H54 (cell line): Measurements from ENCODE around the gene GAR1.
A peak's percentile ranks its signal among the peaks of the same experiment; 100 is the strongest.
"Not testable (repeated sequence)": the region's sequence is repeated elsewhere in the genome, so short reads cannot be mapped to it uniquely, and the experiment has no call there.

Source experiments
- DNase-seq: peaks from one replicate; pipeline ENCODE4 v3.0.0; 2011; ENCODE audit warnings: low spot score, mixed read lengths; ENCODE audit not compliant: insufficient read length
- FAIRE-seq: peaks from 3 replicates; lab custom pipeline; 2011; peaks lifted over from hg19 to GRCh38; lab: Jason Lieb, UNC
- POLR2A ChIP-seq: IDR thresholded peaks from 2 replicates; pipeline ENCODE4 v1.6.1; 2011; ENCODE audit warnings: low read depth, mild to moderate bottlenecking, low read length

GAR1 gene

DNA sequence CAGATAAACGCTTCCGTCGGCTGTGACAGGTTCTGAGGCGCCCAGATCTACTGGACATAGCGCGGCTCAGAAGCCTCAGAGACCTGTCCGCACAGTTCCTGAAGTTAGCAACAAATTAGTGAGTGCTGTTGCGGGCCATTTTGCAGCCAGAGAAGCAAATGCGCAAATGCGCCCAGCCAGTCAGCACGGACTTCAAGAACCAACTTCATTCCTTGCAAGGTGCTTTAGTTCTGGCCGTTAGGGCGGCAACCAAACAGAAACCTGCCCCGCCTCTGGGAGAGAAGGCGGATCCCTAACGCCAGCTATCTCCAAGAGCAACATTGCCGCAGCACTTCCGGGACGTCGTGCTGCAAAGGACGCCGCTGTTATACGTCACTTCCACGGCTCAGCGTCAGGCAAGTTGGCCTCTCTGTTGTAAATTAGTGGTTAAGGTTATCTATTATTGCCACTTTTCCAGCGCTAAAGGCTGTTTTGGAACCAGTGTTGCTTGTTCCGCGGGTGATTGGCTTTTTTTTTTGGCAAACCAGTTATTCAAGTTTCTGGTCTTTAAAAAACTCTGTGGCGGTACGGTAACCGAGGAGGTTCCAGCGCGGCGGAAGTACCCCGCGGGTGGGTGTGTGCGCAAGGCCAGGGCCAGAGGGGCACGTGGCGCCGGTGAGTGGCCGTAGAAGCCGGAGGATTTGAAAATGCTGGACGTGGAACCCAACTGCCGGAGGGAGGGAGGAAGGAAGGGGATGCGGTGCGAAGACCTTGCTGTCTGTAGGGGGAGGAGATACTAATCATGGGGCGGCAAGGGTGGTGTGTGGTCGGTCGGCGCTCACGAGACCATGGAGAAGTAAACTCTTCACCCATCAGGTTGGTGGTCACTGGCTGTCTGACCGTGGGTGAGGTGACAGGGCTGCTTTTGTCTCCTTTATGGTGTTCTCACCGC is at the start of gene GAR1:
Gene GAR1, plus strand, starts transcription at position 612 of the 931 bp plus-strand sequence. CDS start 403 bp downstream, outside the sequence.
- FAIRE-seq (peak; percentile 95), DNase-seq (peak; percentile 72)
- TF ChIP-seq POLR2A, result peak; percentile 35; the same call in 1 of the 2 replicates

DNA sequence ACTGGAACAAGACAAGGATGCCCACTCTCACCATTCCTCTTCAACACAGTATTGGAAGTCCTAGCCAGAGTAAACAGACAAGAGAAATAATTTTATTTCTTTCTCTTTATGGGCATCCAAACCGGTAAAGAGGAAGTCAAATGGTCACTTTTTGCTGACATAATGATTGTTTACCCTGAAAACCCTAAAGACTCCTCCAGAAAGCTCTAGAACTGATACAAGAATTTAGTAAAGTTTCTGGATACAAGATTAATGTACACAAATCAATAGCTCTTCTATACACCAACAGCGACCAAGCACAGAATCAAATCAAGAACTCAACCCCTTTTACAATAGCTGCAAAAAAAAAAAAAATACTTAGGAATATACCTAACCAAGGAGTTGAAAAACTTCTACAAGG is 33.5 kb upstream of the GAR1 start:
- not testable (repeated sequence) for FAIRE-seq, DNase-seq

- no peak for TF ChIP-seq POLR2A
- no peak for FAIRE-seq
- no peak for DNase-seq
Observed at GRCh38 chr4:109786846-109787245, 28.7 kb upstream of the GAR1 start.

DNA sequence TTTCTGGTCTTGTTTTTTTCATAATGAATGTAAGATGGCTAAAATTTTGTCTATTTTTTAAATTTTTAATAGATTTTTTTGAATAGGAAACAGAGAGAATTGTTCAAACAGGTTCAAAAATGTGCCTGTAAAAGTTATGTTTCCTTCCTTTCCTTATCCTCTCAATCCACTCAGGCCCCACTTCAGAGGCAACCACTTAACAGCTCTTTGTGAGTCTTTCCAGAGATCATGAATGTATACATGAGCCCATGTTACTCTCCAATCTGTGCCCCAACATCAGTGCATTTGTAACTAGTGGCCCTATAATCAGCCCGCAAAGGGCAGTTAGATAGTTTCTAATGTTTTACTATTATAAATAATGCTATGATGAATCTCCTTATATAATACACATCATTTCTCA is 27.8 kb upstream of the GAR1 start:
- DNase-seq (no peak), FAIRE-seq (no peak)
- TF ChIP-seq POLR2A, result no peak

GRCh38 chr4:109795059-109795458 is 20.5 kb upstream of the GAR1 start:
- no peak for TF ChIP-seq POLR2A
- DNase-seq (no peak), FAIRE-seq (no peak)

GRCh38 chr4:109798866-109799265 is 16.7 kb upstream of the GAR1 start:
- no peak for TF ChIP-seq POLR2A
- no peak for FAIRE-seq
- DNase-seq, result no peak

DNA sequence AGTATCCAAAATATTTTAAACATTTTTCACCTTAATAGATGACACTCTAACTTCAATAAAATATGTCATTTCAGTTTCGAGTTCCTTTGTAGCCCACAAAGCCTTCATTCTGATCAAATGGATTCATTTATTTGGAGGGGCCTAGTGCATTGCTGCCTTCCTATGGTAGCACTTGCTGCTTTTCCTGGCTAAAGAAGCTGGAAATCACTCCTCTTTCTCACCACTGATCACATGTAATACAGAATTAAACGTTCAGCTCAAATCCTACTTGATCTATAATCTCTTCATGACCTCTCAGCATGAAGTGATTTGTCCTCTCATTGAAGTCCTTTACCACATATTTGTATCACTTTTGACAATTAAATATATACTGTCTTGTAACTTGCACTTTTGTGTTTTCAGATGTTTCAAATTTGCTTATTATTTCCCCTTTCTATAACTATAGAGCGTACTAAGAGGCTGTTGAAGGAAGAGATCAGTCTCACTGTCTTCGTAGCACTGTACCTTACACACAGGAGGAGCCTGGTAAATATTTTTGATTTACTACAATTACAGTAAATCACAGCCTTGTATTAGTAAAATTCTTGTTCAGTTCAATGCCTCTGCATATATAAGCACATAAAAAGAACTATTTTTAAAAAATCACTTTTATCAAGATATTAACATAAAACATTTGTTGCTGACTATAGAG is 14.3 kb upstream of the GAR1 start:
- no peak for FAIRE-seq
- no peak for DNase-seq
- TF ChIP-seq POLR2A, result no peak

GRCh38 chr4:109801895-109802319 is 13.7 kb upstream of the GAR1 start, which contains the start of gene CFI:
CFI (minus strand) TSS chr4:109801999; CDS start chr4:109801971, 28 bp downstream.
- DNase-seq (no peak), FAIRE-seq (no peak)
- TF ChIP-seq POLR2A, result no peak

DNA sequence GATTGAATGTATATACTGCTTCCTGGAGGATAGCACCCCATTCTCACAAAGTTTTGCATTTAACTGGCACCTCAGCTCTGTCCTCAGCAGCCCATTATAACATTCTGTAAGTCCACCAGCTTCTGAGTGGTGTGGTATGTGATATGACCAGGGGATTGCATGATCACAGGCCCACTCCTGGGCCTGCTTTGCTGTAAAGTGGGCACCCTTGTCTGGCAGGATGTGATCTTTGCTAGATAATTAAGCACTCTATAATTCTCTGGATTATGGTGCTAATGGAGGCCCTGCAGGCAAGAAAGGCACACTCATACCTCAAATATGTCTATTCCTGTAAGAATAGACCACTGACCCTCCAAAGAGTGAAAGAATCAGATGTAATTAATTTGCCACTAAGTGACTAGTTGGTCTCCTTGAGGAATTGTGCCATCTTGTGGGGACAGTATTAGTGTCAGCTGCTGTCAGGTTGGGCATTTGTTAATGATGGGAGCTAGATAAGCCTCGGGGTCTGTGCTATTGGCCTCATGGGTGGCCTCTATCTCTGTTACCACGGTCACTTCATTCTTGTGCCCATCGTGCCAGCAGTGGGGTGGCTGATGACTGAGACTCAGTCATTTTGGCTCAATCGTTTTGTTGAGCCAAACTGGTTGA is 11.5 kb upstream of the GAR1 start:
- no peak for TF ChIP-seq POLR2A
- FAIRE-seq (no peak), DNase-seq (no peak)

- TF ChIP-seq POLR2A, result no peak
- no peak for DNase-seq
- FAIRE-seq, result no peak
Observed at GRCh38 chr4:109809655-109810054, 5.9 kb upstream of the GAR1 start.

DNA sequence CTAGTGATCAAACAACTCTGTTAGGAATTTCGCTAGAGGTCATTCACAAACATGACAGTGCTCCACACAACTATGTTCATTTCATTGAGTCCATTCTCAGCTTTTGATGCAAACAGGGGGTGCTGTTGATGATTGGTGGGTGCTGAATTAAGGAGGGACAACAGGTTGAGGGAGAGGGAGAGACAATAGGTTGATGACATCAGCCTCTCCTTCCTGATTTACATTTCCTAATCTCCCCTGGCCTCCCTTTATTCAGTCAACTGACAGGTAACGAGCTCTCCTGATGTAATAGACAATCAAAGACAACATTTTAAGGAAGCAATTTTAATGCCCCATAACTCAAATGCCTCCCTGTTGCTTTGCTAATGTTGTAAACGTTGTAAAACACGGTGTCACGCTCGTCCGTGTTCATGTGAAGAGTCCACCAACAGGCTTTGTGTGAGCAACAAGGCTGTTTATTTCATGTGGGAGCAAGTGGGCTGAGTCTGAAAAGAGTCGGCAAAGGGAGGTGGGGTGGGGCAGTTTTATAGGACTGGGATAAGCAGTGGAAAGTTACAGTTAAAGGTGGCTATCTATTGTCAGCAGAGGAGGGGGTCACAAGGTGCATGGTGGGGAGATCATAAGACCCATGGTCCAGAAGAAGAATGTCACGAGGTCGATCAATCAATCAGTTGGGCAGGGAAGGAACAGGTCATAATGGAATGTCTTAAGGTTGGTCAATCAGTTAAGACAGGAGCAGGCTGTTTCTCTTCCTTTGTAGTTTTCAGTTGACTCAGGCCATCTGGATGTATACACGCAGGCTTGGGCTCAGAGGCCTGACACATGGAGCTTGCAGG is 4.8 kb upstream of the GAR1 start:
- TF ChIP-seq POLR2A, result no peak
- no peak for FAIRE-seq
- DNase-seq, result no peak

GRCh38 chr4:109811707-109812106 is 3.9 kb upstream of the GAR1 start:
- FAIRE-seq (no peak), DNase-seq (no peak)
- TF ChIP-seq POLR2A, result no peak

DNA sequence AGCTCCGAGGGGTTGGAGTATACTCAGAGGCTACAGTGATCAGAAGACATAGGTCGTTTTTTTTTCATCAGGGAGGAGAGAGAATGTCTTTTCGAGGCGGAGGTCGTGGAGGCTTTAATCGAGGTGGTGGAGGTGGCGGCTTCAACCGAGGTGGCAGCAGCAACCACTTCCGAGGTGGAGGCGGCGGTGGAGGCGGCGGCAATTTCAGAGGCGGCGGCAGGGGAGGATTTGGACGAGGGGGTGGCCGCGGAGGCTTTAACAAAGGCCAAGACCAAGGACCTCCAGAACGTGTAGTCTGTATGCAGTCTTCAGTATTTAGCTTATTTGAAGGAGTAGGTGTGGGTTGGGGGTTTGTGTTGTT is 500 bp downstream of the GAR1 start:
- TF ChIP-seq POLR2A, result no peak
- no peak for FAIRE-seq
- no peak for DNase-seq

DNA sequence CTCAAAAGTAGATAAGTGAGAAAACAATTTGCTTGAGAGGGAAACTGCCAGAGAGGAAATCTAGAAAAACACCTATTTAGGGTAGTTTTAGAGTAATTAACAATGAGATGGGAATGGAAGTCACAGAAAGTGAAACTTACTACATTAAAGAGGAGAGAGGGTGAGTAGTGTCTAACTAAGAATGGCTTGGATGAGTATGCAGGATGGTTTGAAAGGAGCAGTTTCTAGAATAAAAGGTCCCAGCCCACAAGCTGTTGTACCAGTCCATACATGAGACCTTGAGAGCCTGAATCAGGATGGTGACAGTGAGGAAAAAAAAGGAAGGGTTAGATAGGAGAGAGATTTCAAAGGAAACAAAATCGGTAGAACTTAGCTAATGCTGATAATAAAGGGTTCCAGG is 1.3 kb downstream of the GAR1 start:
- TF ChIP-seq POLR2A, result no peak

More for the DNA sequence above, 1.3 kb downstream of the GAR1 start:
- DNase-seq, result no peak
- no peak for FAIRE-seq
